KMS-11 (cell line): ENCODE results near the gene DOK5.

Source experiments
- H2AFZ ChIP-seq: fragments of 200-600 bp; sonication (generic); 2 replicates; pipeline ENCODE4 v1.6.1; 2016; ENCODE audit warnings: antibody characterized with exemption, mixed run types, low read depth
- H3K27ac ChIP-seq: fragments of 200-600 bp; sonication (generic); 2 replicates; pipeline ENCODE4 v1.6.1; 2016; ENCODE audit warnings: mild to moderate bottlenecking, mixed run types
- H3K27me3 ChIP-seq: fragments of 200-600 bp; sonication (generic); 2 replicates; pipeline ENCODE4 v1.6.1; 2017; ENCODE audit warnings: mild to moderate bottlenecking, low read depth, mixed run types, moderate library complexity; ENCODE audit not compliant: insufficient read depth
- H3K36me3 ChIP-seq: fragments of 200-600 bp; sonication (generic); 2 replicates; pipeline ENCODE4 v1.6.1; 2017; ENCODE audit warnings: mild to moderate bottlenecking, mixed run types; ENCODE audit not compliant: insufficient read depth
- H3K4me1 ChIP-seq: fragments of 200-600 bp; sonication (generic); 2 replicates; pipeline ENCODE4 v1.6.1; 2016; ENCODE audit warnings: mild to moderate bottlenecking, low read depth, mixed run types; ENCODE audit not compliant: poor library complexity, severe bottlenecking
- H3K4me2 ChIP-seq: fragments of 200-600 bp; sonication (generic); 2 replicates; pipeline ENCODE4 v1.7.0; 2016; ENCODE audit warnings: mild to moderate bottlenecking, mixed run types
- H3K4me3 ChIP-seq: fragments of 200-600 bp; sonication (generic); IDR thresholded peaks from 2 replicates; pipeline ENCODE4 v1.6.1; 2017; ENCODE audit warnings: low read depth, low read length, mixed read lengths; ENCODE audit not compliant: insufficient read depth
- H3K79me2 ChIP-seq: fragments of 200-600 bp; sonication (generic); 2 replicates; pipeline ENCODE4 v1.6.1; 2016; ENCODE audit warnings: low read depth, mixed run types; ENCODE audit not compliant: insufficient read depth
- H3K9ac ChIP-seq: fragments of 200-600 bp; sonication (generic); 2 replicates; pipeline ENCODE4 v1.6.1; 2016; ENCODE audit warnings: mild to moderate bottlenecking, mixed run types
- H4K20me1 ChIP-seq: fragments of 200-600 bp; sonication (generic); 2 replicates; pipeline ENCODE4 v1.6.1; 2016; ENCODE audit warnings: mild to moderate bottlenecking, mixed run types; ENCODE audit not compliant: insufficient read depth
- TF ChIP-seq, protein P1 (sequence below): fragments of 200-600 bp; sonication (generic); conservative IDR thresholded peaks from 2 replicates; pipeline ENCODE4 v1.6.1; 2017; ENCODE audit warnings: low read depth, mild to moderate bottlenecking, antibody characterized with exemption, low read length, moderate library complexity, mixed read lengths

Gene DOK5

DNA sequence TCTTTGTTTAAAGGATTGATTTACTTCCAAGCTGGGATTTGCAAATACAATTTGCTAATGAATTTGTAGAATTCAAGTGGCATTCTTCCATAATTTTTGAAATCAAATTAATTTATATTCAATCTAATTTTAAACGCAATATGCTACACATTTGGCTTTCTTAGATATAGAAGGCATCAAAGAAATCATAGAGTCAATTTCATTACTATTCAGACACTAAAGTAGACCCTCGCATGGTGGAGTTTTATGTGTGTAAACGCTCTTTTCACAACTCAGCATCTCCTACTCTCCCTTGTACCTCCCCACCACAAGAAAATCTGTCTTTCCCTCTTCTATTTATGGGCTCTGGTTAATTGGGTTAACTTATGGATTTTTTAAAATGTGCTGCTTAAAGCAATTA is 144.3 kb downstream of the DOK5 start:
- no peaks in the 10 kb centered on the region for H3K27me3 ChIP-seq

DNA sequence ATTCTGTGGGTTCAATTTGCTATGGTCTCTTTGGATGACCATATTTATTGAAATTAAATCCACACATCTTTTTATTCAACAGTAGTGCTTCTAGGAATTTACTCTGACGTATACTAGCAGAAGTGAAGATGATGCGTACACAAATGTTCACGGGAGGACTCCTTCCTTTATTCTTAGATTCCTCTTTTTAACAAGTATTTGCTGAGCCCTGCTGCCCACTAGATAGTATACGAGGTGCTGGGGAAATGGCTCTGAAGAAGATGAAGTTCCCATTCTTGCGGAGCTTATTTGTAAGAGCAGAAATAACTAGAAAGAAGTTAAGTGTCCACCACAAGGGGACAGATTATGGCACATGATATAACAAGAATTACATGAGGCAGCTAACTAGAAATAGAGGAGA is 145.2 kb downstream of the DOK5 start:
- H3K4me3 ChIP-seq, result no peak overlapping the region
- H3K79me2 ChIP-seq, result no peaks in the 10 kb centered on the region
- no peak overlapping the region for H3K4me2 ChIP-seq
- H3K4me1 ChIP-seq, result no peaks in the 10 kb centered on the region
- H4K20me1 ChIP-seq, result no peaks in the 10 kb centered on the region
- H2AFZ ChIP-seq, result no peak overlapping the region
- H3K36me3 ChIP-seq, result no peaks in the 10 kb centered on the region
- no peak overlapping the region for H3K9ac ChIP-seq
- H3K27ac ChIP-seq, result no peak overlapping the region
- H3K27me3 ChIP-seq, result no peaks in the 10 kb centered on the region
- TF ChIP-seq, protein P1, sequence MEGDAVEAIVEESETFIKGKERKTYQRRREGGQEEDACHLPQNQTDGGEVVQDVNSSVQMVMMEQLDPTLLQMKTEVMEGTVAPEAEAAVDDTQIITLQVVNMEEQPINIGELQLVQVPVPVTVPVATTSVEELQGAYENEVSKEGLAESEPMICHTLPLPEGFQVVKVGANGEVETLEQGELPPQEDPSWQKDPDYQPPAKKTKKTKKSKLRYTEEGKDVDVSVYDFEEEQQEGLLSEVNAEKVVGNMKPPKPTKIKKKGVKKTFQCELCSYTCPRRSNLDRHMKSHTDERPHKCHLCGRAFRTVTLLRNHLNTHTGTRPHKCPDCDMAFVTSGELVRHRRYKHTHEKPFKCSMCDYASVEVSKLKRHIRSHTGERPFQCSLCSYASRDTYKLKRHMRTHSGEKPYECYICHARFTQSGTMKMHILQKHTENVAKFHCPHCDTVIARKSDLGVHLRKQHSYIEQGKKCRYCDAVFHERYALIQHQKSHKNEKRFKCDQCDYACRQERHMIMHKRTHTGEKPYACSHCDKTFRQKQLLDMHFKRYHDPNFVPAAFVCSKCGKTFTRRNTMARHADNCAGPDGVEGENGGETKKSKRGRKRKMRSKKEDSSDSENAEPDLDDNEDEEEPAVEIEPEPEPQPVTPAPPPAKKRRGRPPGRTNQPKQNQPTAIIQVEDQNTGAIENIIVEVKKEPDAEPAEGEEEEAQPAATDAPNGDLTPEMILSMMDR, result no peak

More for the DNA sequence above, 144.3 kb downstream of the DOK5 start:
- Histone ChIP-seq H3K4me1 (no peaks in the 10 kb centered on the region), H4K20me1 (no peaks in the 10 kb centered on the region), H3K36me3 (no peaks in the 10 kb centered on the region), H3K4me3 (no peak overlapping the region), H3K79me2 (no peaks in the 10 kb centered on the region), H2AFZ (no peak overlapping the region), H3K9ac (no peak overlapping the region), H3K4me2 (no peak overlapping the region), H3K27ac (no peak overlapping the region)
- TF ChIP-seq, protein P1, result no peak

DNA sequence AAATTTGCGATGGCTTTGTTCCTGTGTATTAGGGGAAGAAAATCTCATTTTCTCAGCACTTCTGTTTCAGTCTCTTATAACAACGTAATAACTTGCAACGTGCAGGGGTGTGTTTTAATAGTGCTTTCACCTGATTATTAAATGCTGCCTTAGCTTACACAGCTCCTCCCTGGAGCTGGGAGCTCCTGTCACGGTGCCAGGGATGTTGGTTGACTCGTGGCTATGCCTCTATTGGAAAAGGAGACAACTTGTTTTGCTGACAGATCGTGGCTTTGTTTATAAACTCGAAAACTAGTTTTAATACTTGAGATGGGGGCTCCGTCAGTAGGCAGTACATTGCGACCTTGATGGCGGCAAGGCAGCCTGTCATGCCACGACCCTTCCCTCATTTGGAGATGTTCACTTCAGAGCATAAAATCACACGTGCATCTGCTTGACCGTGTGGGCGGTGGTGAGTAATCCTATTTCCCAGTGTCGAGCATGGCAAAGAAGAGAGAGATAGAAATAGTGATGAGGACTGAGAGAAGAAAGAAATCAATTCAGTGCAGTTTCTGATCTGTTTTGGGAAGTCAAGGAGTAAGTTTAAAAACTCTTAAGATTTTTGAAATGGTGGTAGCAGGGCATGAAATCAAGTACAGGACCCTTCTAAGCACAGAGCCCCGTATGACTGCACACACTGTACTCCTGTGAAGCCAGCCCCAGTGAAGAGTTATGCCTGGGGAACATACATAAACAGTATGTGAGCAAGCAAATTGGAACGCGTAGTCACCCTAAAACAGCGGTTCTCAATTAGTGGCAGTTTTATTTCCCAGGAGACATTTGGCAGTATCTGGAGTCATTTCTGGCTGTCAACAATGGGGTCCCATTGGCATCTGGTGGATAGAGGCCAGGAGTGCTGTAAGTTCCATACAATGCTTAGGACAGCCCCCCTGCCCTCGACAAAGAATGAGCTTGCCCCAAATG is 147.2 kb downstream of the DOK5 start:
- Histone ChIP-seq H3K9ac (no peak overlapping the region), H3K79me2 (no peaks in the 10 kb centered on the region), H2AFZ (no peak overlapping the region), H4K20me1 (no peaks in the 10 kb centered on the region), H3K27me3 (no peaks in the 10 kb centered on the region), H3K4me3 (no peak overlapping the region), H3K4me2 (no peak overlapping the region), H3K4me1 (no peaks in the 10 kb centered on the region), H3K27ac (no peak overlapping the region), H3K36me3 (no peaks in the 10 kb centered on the region)
- TF ChIP-seq, protein P1, result no peak

GRCh38 chr20:54623991-54624569 is 148.7 kb downstream of the DOK5 start:
- Histone ChIP-seq H3K4me2 (no peak overlapping the region), H3K79me2 (no peaks in the 10 kb centered on the region), H2AFZ (no peak overlapping the region), H3K27me3 (no peaks in the 10 kb centered on the region), H4K20me1 (no peaks in the 10 kb centered on the region), H3K9ac (no peak overlapping the region), H3K4me1 (no peaks in the 10 kb centered on the region), H3K27ac (no peak overlapping the region), H3K4me3 (no peak overlapping the region), H3K36me3 (no peaks in the 10 kb centered on the region)
- TF ChIP-seq, protein P1, result no peak
